NCI-H2196 treated with DMSO at 0.1 percent for 48 hours (cell line): ENCODE results near the gene HES4.

ENCODE experiments used
- DNase-seq: peaks from one replicate; lab custom pipeline; 2025; ENCODE audit not compliant: unreplicated experiment; lab: John Stamatoyannopoulos, UW

HES4 gene

DNA sequence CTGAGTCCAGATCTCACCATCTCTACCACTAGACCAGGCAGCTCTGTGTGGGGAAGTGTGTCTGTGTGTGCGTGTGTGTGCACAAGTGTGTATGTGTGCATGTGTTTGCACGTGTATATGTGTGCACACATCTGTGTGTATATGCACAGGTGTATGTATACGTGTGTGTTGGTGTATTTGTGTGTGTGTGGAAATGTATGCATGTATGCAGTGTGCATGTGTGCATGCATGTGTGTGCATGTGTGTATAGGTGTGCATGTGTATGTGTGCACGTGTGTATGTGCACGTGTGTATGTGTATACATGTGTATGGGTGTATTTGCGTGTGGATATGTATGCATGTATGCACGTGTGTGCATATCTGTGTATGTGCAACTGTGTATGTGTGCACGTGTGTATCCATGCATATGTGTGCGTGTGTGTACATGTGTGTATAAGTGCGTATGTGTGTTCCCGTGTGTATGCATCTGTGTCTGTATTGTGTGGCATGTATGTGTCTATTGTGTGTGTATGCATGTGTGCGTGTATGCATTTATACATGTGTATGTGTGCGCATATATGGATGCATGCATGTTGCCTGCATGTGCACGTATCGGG, 30.5 kb downstream of the HES4 start:
- DNase-seq, result no peak

DNA sequence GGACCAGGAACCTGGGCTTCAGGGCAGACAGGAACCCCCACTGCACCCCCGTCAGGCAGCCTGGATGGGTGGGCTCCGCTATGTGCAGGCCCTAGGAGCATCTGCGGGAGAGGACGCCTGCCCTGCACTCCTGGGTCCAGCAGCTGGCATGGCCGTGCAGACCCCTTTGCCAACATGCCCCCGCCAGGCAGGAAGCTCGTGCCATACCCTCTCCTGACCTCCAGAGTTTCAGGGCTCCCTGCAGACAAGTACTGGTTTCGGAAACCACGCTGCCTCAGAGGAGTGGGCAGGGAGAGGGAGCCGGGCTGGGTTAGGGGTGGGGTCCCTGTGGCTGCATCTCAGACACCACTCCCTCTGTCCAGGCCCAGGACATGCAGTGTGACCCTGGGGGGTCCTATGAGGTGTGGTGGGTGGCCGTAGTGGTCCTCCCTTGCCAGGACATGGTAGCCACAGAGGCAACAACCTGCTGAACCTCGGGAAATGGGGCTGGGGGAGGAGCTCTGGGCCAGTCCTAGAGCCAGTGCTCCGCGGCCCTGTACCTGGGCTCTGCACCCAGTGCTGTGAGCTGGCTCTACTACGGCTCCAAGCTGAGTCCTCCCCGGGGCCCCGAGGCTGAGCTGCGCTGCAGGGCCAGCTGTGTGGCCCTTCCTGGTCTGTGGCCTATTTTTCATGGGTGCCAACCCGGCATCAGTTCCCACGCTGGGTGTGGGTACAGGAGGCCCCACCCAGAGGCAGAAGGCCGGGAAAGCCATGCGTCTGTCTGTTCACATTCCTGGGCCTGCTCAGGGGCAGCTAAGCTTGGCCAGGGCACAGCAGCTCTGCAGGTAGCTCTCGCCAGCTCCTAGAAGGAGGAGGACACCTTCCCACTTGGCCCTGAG, 32.2 kb downstream of the HES4 start:
- DNase-seq, result no peak

- DNase-seq, result no peak
These were observed 33.1 kb downstream of the HES4 start for GRCh38 chr1:966704-967300.

DNA sequence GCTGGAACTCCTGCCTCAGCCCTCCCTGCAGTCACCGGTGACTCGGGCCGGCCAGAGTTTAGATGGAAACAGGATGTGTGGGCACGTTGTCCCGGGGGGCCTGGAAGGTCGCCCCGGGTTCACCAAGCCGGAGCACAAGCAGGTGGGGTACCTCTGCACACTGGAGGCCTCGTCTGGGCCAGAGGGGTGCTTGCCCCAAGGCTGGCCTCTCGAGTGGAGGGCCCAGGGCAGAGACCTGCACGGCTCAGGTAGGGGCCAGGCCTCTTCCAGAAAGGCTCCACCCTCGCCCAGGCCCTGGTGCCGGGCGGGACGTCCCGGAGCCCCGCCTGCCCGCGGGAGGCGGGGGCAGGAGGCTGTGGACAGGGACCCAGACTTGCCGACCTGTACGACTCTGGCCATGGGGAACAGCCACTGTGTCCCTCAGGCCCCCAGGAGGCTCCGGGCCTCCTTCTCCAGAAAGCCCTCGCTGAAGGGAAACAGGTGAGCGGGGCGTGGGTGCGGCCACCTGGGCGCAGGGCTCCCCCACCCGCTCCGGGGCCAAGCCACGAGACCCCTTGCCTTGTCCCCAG, 33.7 kb downstream of the HES4 start, which contains the start of gene PLEKHN1:
TSS of gene PLEKHN1 (plus strand) at position 348 of the 569 bp plus-strand sequence. CDS start at position 398, 50 bp downstream.
- DNase-seq, result no peak

GRCh38 chr1:965526-966134, 34.3 kb downstream of the HES4 start:
- no peak for DNase-seq

DNA sequence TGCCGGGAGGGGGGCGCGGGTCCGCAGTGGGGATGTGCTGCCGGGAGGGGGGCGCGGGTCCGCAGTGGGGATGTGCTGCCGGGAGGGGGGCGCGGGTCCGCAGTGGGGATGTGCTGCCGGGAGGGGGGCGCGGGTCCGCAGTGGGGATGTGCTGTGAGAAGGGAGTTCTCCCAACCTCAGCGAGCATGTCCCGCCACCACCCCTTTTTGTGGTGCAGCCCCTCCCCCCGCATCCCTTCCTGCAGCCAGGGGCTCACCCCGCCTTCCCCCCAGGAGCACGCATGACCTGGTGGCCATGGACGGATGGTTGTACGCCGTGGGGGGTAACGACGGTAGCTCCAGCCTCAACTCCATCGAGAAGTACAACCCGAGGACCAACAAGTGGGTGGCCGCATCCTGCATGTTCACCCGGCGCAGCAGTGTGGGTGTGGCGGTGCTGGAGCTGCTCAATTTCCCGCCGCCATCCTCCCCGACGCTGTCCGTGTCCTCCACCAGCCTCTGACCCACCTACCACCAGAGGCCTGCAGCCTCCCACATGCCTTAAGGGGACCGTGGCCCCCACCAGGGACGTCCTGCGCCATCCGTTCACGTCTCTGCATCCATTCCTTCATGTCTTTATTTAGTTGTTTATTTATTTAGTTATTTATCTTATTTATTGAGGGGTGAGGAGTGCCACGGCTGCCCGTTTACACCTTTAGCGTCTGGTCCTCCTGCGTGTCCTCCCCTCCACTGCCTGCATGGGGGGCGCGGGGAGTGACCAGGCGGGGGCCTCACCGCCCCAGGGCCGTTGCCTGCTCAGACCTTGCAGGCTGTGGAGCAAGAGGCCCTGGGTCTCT, 35.0 kb downstream of the HES4 start:
- DNase-seq, result no peak

- no peak for DNase-seq
These were observed 36.0 kb downstream of the HES4 start for GRCh38 chr1:963746-964525.

- DNase-seq, result no peak
These were observed 36.6 kb downstream of the HES4 start for GRCh38 chr1:963301-963651.

DNA sequence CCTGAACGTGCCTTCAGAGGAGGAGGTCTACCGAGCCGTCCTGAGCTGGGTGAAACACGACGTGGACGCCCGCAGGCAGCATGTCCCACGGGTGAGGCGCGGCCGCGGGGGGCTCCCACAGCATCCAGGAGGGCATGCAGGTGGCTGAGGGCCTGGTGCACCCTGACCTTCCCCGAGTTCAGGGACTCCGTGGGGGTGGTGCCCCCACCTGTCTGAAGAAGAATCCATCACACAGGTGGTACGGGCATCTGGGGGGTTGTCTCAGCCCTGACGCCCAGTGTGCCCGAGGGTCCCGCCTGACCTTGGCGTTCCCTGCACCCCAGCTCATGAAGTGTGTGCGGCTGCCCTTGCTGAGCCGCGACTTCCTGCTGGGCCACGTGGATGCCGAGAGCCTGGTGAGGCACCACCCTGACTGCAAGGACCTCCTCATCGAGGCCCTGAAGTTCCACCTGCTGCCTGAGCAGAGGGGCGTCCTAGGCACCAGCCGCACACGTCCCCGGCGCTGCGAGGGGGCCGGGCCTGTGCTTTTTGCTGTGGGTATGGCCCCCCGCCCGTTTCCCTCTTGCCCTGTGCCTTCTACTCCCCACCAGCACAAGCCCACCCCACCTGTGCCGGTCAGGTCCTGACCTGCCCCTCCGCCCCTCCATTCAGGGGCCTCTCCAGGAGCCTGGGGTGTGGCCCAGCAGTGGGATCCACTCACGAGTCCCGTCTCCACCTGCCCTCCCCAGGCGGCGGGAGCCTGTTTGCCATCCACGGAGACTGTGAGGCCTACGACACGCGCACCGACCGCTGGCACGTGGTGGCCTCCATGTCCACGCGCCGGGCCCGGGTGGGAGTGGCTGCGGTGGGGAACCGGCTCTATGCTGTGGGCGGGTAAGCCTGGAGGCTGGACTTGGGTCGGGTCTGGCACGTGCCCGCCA, 37.3 kb downstream of the HES4 start:
- DNase-seq, result no peak

GRCh38 chr1:961132-961669, 38.7 kb downstream of the HES4 start:
- no peak for DNase-seq

DNA sequence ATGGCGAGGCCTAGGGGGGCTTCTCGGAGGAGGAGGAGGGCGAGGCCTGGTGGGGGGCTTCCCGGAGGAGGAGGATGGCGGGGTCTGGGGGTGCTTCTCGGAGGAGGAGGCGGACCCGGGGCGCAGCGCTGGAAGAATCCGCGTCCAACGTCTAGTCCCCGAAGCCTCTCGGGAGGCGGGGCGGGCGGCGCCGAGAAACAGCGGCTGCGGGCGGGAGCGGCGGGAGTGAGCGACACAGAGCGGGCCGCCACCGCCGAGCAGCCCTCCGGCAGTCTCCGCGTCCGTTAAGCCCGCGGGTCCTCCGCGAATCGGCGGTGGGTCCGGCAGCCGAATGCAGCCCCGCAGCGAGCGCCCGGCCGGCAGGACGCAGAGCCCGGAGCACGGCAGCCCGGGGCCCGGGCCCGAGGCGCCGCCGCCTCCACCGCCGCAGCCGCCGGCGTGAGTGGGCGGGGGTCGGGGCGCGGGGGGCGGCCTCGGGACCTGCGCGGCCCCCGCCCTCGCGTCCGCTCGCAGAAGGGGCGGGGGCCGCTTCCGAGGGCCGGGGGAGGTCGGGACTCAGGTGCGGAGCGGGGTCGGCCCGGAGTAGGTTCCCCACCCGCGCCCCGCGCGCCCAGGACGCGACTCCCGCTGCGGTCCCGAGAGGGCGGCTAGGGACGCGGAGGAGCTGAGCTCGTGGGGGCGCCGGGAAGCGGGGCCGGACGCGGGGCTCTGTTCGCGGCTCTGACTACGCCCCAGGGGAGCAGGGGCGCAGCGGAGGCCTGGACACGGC, 39.4 kb downstream of the HES4 start, which contains the start of gene KLHL17:
TSS of gene KLHL17 (plus strand) at position 222 of the 769 bp plus-strand sequence. CDS start at position 332, 110 bp downstream.
- DNase-seq, result peak; percentile 19

GRCh38 chr1:959731-960362, 40.0 kb downstream of the HES4 start:
- DNase-seq, result no peak

DNA sequence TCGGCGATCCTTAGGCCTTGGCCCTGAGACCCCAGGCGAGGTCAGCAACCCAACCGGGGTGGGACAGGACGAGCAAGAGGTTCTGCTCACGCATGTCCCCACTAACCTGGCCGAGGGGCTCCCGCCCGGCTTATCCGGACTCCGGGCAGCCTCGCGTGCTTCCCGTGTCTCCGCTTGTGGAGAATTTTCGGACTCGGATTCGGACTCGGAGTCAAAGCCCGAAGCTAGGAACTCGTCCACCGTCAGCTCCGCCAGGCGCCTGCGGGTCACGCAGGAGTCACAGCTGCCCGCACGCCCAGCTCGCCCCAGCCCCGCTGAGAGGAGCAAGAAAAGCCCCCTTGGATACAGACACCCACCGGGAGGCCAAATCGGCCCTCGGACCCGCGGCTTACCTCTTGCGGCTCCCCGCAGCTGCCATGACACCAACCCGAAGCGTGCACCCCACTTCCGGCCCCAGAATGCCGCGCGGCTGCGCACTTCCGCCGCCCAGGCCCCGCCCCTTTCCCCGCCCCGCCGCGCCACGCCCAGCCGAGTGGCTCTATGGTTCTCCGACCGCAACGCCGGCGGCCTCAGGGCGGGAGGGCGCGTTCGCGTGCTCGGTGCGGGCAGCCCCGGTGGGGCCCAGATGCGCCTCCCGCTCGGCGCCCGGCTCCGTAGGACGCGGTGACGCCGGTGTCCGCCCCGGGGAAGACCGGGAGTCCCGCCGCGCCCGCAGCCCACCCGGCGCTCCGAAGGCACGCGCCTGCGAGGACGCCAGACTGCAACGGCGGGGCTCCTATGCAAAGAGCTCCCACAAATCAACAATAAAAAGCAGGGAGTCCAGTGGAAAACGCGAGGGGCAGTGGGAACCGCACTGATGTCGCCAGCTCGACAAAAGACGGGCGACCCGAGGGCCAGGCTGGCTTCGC, 40.8 kb downstream of the HES4 start, which contains the start of gene NOC2L:
TSS of gene NOC2L (minus strand) at position 434 of the 908 bp plus-strand sequence. CDS start at position 418, 16 bp downstream.
- DNase-seq, result peak; percentile 60

GRCh38 chr1:956636-957035, 43.3 kb downstream of the HES4 start:
- no peak for DNase-seq

DNA sequence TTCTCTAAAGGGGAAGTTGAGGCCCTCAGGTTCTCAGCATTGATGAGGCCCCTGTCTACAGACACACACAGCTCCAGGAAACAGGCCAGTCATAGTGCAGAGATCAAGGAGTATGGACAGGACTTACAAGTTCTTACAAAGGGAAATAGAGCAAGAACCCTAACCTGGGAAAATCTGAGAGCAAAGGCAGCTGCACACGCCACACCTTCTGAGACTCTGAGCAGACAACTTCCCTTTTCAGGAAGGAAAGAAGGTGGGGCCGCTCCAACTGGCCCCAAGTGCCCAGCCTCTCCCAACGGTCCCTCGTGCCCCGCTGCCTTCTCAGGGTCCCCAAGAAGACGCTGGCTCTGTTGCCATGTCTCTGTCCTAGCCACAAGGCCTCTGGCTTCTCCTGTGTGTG, 44.4 kb downstream of the HES4 start:
- no peak for DNase-seq

GRCh38 chr1:954927-955326, 45.0 kb downstream of the HES4 start:
- DNase-seq, result no peak
